Measurements from ENCODE around the gene CD3E.

The CD3E gene

GRCh38 chr11:118334745-118335144 lies 30.2 kb downstream of the CD3E start:
- DNase-seq: no peak

- DNase-seq: no peak
These were observed 34.1 kb downstream of the CD3E start for GRCh38 chr11:118338637-118339061.

- no peak for DNase-seq
These were observed 34.9 kb downstream of the CD3E start for GRCh38 chr11:118339281-118339961.

DNA sequence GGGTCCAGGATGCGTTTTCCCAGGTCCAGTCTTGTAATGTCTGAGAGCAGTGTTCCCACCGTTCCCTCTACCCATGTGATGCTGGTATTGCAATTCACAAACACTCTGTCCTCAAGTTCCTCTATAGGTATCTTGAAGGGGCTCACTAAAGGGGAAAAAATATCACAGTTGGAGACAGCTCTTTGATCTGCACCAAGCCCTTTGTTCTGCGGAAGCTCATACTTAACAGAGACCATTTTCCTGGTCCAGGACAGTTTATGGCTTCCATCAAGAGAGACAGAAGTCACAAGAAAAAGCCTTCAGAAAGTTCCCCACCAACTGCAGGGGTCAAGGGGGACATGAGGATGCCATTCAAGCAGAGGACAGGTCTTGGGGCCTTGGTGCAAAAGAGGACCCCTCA lies 35.9 kb downstream of the CD3E start:
- DNase-seq: no peak

DNA sequence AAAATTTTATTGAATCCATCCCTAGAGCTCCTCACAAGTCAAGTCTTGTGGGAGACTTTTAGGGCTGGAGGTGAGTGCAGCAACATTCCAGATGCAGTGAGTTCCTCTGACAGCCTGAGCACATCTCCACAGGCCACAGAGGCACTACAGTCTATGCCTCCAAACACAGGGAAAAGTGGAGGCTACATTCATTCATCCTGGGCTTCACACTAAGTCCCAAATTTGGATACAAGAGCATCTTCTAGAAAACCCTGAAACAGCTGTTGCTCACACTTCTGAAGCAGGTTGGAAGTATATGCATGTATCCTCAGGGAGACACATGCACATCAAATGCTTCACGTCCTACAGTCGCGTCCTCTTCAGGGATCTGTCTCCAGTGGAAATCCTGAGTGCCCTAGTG lies 36.7 kb downstream of the CD3E start:
- DNase-seq: no peak

GRCh38 chr11:118341815-118342489 lies 37.4 kb downstream of the CD3E start:
- no peak for DNase-seq

DNA sequence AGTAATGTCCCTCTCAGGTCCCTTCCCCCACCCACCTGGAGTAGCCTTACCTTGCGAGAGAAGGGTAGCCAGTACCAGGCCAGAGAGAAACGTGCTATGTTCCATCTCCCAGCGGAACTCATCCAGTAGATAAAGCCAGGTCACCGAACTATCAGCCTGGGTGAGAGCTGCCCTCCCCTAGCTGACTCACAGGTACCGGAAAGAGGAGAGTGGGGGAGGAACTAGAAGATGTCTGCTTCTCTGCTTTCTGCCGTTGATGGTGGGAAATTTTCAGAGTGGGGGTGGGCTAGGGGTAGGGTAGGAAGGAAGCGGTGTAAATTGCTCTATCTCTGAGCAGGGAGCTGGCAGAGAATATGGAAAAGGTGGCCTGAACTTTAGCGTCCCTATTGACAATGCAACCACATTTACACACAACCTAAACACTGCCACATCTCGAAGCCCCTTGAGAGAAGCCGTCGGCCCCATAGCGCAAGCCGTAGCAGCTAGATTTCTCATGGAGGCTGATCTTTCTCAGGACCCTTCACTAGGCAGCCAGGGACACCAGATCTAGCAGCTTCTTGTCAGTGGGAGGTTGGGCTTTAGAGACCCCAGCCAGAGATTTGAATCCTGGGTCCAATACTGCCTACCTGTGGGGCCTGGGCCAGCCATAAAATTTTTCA lies 38.1 kb downstream of the CD3E start, which contains the start of gene CD3D:
Gene CD3D, minus strand, starts transcription at position 203 of the 659 bp plus-strand sequence. Its CDS starts 98 bp downstream, at position 105.
- no peak for DNase-seq

DNA sequence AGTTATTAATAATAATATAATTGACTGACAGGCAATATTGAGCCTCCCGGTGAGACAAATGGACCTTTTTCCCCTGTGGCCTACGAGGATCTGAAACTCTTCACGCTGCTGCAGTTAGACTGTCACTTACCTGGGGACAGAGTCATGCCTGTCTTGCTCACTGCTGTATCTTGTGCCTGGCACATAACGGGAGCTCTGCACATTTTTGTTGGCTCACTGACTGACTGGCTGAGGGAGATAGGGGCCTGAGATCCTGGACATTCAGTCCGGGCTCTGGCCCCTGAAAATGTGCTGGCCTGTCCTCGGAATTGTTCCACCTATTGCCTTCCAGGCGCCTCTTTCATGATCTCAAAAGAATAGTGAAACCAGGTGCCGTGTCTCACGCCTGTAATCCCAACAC lies 38.7 kb downstream of the CD3E start:
- no peak for DNase-seq

DNA sequence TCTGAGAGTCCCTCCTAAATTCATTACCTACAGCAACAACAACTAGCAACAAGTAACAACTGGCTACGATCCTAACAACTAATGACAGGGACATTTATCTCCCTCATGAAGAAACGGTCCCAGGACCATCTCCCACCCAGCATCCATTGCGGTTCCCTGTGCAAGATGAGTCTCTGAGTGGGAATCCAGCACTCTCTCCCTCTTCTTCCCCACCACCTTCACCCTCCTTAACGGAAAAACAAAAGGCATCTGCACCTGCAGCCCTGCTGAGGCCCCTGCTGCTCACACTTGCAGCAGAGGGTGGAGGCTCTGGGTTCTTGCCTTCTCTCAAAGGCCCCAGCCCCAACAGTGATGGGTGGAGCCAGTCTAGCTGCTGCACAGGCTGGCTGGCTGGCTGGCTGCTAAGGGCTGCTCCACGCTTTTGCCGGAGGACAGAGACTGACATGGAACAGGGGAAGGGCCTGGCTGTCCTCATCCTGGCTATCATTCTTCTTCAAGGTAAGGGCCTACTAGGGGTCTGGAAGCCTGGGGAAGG lies 39.5 kb downstream of the CD3E start, which contains the start of gene CD3G:
Gene CD3G, plus strand, starts transcription at position 364 of the 535 bp plus-strand sequence. Its CDS starts 80 bp downstream, at position 444.
- DNase-seq: no peak

- no peak for DNase-seq
These were observed 44.9 kb downstream of the CD3E start for GRCh38 chr11:118349475-118349874.

DNA sequence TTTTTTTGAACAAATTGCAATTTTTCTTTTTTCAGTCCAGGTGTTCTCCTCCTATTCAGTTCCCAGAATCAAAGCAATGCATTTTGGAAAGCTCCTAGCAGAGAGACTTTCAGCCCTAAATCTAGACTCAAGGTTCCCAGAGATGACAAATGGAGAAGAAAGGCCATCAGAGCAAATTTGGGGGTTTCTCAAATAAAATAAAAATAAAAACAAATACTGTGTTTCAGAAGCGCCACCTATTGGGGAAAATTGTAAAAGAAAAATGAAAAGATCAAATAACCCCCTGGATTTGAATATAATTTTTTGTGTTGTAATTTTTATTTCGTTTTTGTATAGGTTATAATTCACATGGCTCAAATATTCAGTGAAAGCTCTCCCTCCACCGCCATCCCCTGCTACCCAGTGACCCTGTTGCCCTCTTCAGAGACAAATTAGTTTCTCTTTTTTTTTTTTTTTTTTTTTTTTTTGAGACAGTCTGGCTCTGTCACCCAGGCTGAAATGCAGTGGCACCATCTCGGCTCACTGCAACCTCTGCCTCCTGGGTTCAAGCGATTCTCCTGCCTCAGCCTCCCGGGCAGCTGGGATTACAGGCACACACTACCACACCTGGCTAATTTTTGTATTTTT lies 48.7 kb downstream of the CD3E start:
- DNase-seq: no peak

- no peak for DNase-seq
These were observed 53.5 kb downstream of the CD3E start for GRCh38 chr11:118358071-118358470.

DNA sequence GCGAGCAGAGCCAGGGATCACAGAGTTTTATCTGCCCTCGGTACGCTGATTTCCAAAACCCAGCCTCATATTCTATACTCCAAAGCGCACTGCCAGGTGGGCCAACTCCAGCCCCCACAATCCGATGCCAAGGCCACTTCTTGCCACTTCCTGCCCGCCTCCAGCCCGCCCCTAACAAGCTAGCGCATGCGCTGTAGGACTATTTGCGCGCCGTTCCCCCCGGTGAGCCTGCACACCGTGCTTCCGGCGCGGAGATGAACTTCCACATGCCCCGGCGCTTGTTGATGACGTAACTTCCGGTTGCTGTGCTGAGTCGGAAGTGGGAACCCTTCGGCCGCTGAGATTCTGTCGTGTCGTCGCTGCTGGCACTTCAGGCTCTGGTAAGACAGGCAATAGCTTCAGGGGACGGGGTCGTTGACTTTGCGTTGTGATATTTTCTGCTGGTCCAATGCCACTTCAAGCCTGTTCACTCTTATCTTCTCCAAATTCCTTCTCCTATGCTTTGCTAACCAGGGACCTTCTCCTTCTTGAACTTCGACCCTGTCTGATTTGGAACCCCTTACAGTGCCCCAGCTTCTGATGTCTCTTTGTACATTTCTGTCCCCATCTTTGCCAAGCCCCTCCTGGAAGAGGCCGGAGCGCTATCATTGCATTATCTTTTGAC lies 54.9 kb downstream of the CD3E start, which contains the start of gene UBE4A:
Gene UBE4A, plus strand, starts transcription at position 306 of the 664 bp plus-strand sequence. CDS start 5,481 bp downstream, outside the sequence.
- DNase-seq: peak; percentile 73

- DNase-seq: no peak
These were observed 60.6 kb downstream of the CD3E start for GRCh38 chr11:118364956-118365615.
